Stimulated activated CD8-positive, alpha-beta memory T cell treated with anti-CD3 and anti-CD28 coated beads, Interleukin-7, amount 100 ng/mL, for 24 hours (primary cell): ENCODE data around the gene YWHAB.
"Not testable (repeated sequence)": the region's sequence is repeated elsewhere in the genome, so short reads cannot be mapped to it uniquely, and the experiment has no call there.

ENCODE experiments used
- DNase-seq: peaks from one replicate; pipeline ENCODE4 v3.0.0-alpha.2; 2020; ENCODE audit warnings: low read depth

The YWHAB gene

DNA sequence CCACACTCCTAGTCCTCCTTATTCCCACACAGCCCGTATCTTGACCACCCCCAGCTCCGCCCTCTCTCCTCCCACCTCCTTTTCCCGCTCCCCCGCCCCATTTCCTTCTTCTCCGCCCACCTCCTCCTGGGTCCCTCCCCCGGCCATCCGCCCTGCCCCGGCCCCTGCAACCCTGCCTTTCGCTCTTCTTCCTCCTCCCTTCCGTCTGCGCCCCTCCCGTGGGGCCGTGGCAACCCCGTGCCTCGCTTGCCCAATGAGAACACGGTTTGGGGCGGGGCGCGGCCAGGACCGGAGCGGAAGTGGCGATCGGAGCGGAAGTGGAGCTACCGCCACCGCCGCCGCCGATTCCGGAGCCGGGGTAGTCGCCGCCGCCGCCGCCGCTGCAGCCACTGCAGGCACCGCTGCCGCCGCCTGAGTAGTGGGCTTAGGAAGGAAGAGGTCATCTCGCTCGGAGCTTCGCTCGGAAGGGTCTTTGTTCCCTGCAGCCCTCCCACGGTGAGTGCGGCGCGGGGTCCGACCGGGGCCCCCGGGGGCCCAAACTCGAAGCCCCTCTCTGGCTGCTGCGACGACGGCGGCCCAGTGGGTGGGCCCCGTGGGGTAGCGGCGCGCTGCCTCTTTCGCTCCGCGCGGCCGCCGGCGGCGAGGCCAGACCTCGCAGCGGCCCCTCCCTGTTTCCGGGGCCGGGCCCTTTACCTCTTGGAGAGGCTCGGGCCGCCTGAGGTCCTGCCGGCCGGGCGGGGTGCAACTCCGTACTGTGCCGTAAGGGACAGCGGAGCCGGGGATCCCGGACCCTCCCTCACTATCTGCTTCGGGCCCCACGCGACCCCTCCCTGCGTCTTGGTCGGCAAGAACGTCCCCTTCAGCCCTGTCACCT, at the start of gene YWHAB:
YWHAB (plus strand) TSS at position 314 of the 874 bp plus-strand sequence. CDS start 15,829 bp downstream, outside the sequence.
- peak; percentile 98 for DNase-seq

DNA sequence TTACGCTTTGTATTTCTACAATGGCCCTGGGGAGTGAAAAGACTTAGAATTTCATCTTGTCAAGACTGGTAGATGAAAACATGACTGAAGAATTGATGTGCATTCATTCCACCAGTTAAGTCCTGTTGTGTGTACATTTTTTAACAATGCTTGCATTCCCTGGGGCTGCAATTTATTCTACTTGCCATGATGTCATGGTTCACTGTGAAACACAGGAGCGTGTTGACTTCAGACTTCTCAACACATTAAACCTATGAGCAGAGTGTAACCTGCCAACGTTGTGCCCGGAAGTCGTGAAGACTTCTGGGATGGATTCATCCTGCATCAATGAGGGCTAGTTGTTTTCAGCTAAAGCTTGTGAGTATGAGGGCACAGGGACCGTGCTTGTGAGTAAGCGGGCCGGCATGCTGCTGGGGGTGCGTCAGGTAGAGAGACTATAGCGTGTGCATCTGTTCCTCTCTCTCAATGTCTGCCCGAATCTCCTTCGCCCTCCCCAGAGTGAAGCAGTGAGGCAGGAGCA, 48.8 kb upstream of the YWHAB start:
- DNase-seq: no peak

DNA sequence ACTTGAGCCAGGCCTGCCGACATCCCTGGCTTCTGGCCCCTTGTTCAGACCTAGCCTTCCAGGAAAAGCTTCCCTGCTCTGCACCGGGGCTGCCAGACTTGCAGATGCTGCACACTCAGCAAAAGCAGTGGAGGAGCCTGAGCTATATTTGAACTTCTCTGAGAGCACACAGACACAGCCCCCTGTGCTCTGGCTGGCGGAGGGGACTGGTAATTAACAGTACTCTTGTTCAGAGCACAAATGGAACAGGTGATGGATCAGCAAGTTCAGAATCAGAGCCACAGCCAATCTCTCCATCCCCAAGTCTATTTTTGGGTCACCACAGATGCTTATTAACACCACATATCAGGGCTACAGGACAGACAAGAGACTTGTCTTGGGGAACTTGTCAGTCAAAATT, 47.6 kb upstream of the YWHAB start:
- DNase-seq: no peak

DNA sequence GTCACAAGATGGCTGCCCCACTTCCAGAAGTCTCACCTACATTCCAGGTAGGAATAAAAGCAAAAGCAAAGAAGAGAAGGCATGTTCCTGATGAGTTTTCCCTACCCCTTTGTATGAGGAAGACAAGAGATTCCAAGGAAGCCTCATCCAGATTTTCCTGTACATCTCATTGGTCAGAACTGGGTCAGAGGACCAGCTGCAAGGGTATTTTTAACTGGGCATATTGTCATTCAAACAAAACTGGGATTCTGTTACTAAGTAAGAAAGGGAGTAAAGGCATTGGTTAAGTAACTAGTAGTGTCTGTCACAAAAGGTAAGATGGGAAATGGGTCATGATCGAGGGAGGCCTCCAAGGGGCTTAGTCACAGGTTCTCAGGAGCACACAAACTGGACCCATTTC, 47.0 kb upstream of the YWHAB start:
- DNase-seq: no peak

DNA sequence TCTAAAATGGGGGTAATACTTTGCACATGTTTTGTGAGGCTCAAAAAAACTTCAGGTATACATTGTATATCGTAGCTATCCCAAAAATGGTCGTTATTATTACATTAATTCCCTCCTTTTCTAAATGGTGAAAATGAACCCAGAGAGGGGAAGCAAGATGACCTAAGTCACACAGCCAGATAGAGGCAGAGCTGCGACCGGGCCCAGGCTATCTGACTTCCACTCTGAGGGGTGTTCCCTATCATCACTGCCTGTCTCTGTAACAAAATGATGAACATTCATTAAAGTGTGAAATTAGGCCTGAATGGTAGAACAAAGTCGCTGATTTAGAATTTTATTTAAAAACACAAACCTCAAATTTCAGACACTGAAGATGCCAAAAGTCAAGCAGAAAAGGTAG, 46.0 kb upstream of the YWHAB start:
- no peak for DNase-seq

DNA sequence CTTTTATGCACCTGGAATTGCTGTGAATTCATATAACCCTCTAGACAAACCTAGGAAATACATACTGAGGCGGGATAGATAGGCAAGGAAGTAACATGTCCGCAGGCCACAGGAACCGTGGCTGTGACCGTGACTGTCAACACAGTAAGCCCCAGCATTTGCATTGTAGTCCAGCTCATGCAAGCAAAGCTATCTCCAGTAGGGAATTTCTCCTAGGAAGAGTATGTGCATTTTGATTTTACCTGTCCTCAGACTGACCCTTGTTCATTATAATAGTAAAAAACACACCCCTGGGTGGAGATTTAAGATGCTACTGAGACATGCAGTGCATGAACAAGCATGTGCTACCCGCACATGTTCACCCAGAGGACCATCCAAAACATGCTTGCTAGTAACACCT, 44.7 kb upstream of the YWHAB start:
- DNase-seq: no peak

DNA sequence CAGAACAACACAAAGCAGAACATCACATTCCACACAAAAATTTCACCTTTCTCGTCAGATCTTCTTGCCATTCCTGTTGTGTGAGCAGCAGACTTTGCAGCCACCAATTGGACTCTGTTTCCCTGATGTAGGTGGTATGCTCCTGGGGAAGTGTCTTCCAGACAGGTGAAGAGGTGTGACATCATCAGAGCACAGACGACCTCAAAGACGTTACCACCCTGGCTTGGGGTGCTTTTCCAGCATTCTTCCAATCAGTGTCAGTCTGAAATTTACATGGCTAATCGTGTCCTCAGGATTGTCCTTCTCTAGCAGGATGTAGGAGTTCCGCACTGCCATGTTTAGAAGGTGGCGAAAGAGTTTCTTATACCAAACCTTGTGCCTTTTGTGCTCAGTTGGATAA, 43.5 kb upstream of the YWHAB start:
- DNase-seq: no peak

DNA sequence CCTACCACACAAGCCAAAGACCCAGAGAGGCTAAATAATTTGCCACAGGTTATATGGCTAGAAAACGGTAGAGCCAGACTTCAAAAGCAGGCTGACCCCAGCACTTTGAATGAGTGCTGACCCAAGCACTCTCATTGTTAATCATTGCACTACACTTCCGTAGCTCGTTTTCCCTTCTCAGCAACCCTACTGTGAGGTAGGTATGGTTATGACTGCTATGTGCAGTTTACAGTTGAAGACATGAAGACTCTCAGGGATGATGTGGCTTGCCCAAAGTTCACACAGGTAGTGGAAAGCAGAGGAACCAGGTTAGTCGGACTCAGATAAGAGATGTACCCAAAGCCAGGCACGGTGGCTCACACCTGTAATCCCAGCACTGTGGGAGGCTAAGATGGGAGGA, 41.6 kb upstream of the YWHAB start:
- no peak for DNase-seq

DNA sequence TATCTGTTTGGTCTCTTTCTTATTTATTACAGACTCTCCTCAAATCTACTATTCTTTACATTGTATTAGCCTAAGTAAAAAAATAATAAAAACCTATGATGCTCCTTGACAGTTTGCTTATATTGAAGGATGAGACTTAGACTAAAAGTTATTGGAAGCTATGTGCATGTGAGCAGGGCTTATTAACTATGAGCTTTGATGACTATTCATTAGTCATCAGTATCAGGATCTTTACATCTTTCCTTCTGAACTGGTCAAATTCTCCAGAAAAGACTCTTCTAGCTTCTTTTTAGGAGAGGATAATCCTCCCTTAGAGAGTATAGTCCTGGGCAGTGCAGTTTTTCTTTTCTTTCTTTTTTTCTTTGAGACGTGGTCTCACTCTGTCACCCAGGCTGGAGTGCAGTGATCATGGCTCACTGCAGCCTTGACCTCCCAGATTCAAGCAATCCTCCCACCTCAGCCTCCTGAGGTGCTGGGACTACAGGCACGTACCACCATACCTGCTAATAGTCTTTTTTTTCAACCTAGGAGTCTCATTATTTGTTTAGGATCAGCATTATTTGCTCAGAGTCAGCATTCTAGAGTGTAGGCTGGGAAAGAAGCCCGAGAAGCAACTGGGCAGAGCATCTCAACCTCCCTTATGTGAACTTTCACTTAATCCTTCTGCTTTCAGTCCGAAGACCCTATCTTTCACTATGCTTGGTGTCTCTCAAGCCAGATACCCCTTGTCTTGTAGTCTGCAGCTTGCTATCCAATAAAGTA, 37.1 kb upstream of the YWHAB start:
- DNase-seq: no peak

DNA sequence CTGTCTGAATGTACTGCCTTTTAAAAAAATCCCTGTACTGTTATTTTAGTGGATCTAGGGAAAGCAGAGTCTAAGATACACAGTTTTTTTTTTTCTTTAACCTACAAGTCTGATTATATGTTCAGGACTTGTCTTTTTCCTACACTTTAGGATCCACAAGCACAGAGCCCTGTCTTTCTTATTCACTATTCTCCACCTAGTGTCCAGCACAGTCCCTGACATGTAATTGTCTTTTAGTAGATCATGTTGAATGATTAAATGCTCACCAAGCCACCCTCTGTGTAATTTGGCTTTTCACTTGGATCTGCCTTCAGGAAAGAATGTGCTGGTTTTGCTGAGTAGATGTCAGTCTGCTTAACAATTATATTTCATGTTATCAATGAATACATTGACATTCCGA, 35.8 kb upstream of the YWHAB start:
- DNase-seq: no peak

DNA sequence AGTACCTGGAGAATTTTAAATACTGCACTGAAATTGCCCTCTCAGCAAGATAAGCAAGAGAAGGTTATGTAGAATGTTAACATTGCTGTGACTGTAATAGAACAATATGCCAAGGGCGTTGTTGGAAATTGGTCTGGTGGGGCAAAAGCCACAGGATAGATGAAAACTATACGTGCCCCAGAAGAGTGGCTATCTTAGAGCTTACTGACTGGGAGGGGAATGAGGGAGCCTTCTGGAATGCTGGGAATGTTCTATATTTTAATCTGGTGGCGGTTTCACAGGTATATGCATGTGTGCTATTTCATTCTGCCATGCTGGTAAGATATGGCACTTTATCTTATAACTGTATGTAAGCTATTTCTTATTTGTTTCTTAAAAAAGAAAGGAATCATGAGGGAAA, 35.2 kb upstream of the YWHAB start:
- DNase-seq: no peak

DNA sequence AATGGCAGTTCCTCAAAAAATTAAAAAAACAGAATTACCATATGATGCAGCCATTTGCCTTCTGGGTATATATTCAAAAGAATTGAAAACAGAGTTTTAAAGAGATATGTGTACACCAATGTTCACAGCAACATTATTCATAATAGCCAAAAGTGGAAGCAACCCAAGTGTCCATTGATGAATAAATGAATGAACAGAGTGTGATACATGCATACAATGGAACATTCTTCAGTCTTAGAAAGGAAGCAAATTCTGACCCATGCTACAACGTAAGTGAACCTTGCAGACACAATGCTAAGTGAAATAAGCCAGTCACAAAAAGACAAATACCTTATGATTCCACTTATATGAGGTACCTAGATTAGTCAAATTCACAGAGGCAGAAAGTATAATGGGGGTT, 34.7 kb upstream of the YWHAB start:
- DNase-seq: no peak

DNA sequence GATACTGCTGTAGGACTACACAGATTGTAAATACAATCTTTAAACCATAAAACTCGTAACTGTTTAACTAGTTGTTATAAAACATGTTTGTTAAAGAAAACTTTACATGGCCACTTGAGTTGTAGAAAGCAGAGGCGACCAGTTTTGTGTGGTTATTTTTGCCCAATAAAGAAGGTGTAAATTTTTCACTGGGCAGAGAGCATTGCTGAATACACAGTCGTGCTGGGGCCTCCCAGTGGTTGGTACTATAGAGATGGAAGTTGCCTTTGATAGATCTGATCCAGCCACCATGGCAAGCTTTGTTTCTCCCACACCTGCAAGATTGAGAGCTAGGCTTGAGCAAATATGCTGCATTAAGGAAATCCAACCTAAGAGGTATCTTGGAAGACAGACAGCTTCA, 34.0 kb upstream of the YWHAB start:
- no peak for DNase-seq

DNA sequence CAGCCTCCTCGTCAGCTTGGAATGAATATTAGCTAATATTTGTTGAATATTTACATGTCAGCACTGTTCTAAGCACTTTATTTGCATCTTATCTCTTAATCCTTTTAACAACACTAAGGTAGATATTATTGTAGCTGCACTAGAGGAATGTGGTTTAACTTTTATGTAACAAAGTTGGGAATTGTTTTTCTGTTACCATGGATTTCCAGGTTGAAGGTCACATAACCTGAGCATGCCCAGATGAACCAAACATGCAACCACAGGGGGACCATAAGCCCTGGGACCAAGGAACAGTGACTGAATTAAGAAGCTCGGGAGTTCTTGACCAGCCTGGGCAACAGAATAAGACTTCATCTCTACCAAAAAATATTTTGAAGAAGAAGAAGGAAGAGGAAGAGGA, 29.1 kb upstream of the YWHAB start:
- no peak for DNase-seq

DNA sequence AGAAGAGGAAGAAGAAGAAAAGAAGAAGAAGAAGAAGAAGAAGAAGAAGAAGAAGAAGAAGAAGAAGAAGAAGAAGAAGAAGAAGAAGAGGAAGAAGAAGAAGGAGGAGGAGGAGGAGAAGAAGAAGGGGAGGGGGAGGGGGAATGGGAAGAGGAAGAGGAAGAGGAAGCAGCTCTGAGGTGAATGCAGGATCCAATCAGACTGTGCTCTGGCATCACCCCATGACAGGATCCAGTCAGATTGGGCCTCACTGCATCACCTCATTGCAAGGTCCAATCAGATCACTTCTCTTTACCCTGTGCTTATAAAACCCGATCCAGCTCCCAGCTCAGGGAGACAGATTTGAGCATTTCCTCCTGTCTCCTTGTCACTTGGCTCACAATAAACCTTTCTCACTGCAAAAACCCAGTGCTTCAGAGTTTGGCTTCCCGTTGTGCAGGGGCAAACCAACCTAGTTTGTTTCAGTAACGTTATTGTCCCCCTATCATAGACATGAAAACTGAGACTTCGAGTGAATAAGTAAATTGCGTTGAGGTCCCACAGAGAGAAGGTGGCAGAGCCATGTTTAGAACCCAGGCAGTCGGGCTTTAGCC, 28.6 kb upstream of the YWHAB start:
- no peak for DNase-seq

DNA sequence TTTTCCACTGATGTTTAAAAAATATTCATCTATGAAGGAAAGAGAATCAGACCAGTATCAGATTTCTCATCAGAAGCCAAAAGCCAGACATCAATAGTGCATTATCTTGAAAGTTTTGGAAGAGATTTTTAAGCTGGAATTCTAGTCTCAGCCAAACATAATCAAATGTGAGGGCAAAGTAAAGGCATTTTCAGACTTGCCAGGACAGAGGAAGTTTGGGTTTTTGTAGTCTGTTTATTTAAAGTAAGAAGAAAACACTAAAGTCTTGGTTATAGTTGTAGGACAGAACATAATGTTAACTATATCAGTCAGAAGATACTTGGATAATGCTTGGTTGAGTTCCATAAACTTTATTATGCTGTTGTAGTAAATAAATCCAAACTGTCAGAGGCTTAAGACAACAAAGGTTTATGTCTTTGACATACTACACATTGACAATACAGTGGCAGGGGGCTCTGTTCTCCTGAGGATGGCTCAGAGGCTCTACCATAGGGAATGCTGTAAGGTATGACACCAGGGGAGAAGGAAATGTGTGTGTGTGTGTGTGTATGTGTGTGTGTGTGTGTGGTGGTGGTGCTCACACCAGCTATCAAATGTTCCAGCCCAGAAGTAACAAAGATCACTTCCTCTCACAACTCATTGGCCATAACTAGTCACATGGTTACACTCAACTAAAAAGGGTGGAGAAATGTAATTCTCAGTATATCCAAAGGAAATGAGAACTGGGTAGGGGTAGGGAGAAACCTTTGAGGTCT, 26.7 kb upstream of the YWHAB start:
- DNase-seq: no peak

DNA sequence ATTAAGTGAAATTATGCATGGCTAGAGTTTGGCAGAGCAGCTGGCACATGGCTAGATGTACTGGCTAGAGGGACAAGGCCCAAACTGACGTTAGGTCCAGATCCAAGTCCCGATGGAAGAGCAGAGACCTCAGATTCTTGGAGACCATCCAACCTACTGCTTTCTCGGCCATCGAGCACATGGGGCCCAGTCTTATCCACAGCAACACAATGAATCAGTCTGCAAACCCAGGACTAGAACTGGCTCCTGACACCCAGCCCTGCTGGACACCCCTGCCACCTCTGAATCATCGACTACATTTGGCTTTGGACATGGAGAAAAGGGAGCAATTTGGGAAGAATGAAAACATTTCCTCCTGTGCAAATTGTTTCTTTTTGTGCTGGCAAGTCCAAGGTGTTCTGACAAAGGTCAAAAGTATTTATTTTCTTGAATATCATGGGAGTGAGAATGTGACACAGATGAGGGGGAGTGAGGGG, 23.9 kb upstream of the YWHAB start:
- DNase-seq: no peak

DNA sequence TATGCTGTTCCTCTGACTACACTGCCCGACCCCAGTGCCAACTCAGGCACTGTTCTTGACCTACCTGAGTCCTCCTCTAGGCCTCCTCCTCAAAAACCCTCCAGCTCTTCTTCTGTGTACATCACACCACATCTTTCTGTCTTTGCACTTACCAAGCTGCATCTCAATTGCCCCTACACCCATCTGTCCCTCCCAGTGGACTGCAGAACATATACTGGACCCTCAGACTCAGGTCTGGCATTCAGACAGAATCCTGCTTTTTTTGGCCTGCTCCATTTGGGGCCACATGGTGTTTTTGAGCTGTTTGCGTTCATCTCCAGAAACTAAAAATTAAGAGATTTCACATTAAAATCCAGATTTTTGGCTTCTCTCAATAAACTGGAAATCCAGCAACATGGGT, 23.2 kb upstream of the YWHAB start:
- no peak for DNase-seq

DNA sequence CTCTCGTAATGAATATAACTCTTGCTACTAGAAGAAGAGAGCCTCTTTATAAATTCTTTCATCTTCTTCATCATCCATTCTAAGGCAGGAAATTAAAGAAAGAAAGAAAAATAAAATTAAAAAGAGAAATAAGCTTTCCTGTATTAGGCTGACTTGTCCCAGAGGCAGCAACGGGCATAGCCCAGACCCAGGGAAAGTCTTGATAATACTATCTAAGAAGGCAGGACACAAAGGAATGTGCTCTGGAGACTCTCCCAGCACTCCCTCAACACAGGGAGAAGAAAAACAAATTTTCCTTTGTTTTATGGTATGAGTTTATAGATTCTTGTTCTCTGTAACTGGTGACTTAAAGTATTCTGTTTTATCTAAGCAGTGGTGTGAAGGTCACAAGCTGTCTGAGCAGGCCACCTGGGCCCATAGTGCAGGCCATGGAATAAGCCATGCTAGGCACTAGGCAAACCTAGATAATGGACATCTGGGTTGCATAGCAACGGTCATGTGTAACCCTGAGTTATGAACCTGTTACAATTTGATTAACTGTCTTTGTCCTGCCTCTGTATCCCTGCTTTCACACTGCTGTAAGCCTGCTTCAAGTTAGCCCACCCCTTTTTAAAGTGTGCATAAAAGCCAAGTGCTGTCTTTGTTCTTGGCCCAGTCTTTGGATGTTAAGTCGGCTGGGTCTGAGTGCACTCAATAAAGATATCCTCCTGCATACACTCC, 22.0 kb upstream of the YWHAB start:
- not testable (repeated sequence) for DNase-seq

DNA sequence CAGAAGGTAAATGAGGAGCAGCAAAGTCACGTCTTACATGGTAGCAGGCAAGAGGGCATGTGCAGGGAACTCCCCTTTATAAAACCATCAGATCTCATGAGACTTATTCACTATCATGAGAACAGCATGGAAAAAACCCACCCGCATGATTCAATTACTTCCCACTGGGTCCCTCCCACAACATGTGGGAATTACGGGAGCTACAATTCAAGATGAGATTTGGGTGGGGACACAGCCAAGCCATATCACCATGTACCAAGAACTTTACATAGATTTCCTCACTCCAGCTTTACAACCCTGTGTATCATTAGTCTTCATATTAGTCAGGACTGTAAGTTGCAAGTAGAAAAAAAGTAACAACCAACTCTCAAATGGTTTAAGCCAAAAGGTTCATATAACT, 21.0 kb upstream of the YWHAB start:
- DNase-seq: not testable (repeated sequence)

DNA sequence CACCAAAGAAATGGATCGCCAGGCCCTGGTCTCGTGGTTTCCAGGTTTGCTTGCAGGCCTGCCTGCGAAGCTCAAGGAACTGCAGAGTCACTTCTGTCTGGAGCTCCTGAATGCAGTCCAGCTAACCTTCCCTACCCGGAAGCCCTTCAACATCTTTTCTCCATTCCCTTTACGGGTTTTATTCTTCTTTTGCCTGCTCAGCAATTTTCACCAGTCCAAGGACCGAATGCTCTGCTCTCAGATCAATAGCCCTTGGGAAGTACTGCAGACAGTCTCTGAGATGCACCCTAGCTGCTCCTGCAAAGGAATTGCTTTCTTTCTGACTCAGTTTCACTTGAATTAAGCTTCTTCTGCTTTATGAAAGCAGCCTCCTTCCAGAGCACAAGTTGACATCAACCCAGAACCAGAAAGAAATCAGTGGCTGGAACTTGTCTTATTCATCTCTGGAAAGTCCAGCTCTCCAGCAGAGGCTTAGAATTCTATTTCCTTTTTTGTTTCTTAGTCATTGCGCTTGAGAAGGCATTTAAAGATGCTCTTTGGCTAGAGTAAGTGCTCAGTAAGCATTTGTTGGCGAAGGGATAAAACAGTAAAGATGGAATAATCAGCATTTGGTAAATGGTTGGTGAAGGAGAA, 18.7 kb upstream of the YWHAB start:
- no peak for DNase-seq
